Keratinocyte (primary cell): ENCODE measurements around the gene CNTNAP2. TPM values are rescaled to one million over a fixed set of nuclear protein-coding genes. Genes with fewer than 3 reads are reported as not detected.

ENCODE experiments used
- DNase-seq: peaks from one replicate; pipeline ENCODE4 v3.0.0-alpha.2; 2011; ENCODE audit warnings: low read depth, missing footprints, low spot score
- FAIRE-seq: peaks from 2 replicates; lab custom pipeline; 2011; peaks lifted over from hg19 to GRCh38; lab: Jason Lieb, UNC
- H2AFZ ChIP-seq: 2 replicates; pipeline ENCODE4 v1.6.0; 2012; ENCODE audit warnings: low read length, control low read depth, inconsistent platforms; ENCODE audit not compliant: control insufficient read depth
- H3K27ac ChIP-seq: 2 replicates; pipeline ENCODE4 v1.5.1; 2011; ENCODE audit warnings: low read length; ENCODE audit not compliant: control insufficient read depth, insufficient read depth
- H3K27me3 ChIP-seq: 3 replicates; pipeline ENCODE4 v1.6.0; 2011; ENCODE audit warnings: low read length; ENCODE audit not compliant: control insufficient read depth, insufficient read depth; ENCODE audit errors: extremely low read depth
- H3K36me3 ChIP-seq, 2 experiments: 2 replicates in 1 of 2; 3 replicates in 1 of 2; pipeline ENCODE4 v1.5.1; 2011; ENCODE audit warnings: low read length in 2 of 2, mild to moderate bottlenecking in 1 of 2; ENCODE audit not compliant: control insufficient read depth in 2 of 2, insufficient read depth in 2 of 2; ENCODE audit errors: extremely low read depth in 1 of 2
- H3K4me1 ChIP-seq: 3 replicates; pipeline ENCODE4 v1.5.1; 2011; ENCODE audit warnings: low read length; ENCODE audit not compliant: control insufficient read depth, insufficient read depth; ENCODE audit errors: extremely low read depth
- H3K4me2 ChIP-seq: 3 replicates; pipeline ENCODE4 v1.6.0; 2011; ENCODE audit warnings: low read depth, low read length; ENCODE audit not compliant: control insufficient read depth, insufficient read depth; ENCODE audit errors: extremely low read depth
- H3K4me3 ChIP-seq, 3 experiments: fragments of 200-600 bp in 1 of 3; sonication (generic) in 1 of 3; 2 replicates in 2 of 3; 3 replicates in 1 of 3; pipeline ENCODE4 v1.5.1; 2011 to 2016; ENCODE audit warnings: low read length in 3 of 3, mild to moderate bottlenecking in 3 of 3, control low read depth in 2 of 3, inconsistent platforms in 1 of 3, low read depth in 1 of 3, mixed read lengths in 1 of 3, mixed run types in 1 of 3, moderate library complexity in 1 of 3; ENCODE audit not compliant: control insufficient read depth in 2 of 3, insufficient read depth in 2 of 3; ENCODE audit errors: extremely low read depth in 1 of 3
- H3K79me2 ChIP-seq: 2 replicates; pipeline ENCODE4 v1.6.0; 2012; ENCODE audit warnings: low read length; ENCODE audit not compliant: control insufficient read depth, insufficient read depth
- H3K9ac ChIP-seq: 3 replicates; pipeline ENCODE4 v1.6.0; 2011; ENCODE audit warnings: low read length; ENCODE audit not compliant: control insufficient read depth, insufficient read depth; ENCODE audit errors: extremely low read depth
- H3K9me1 ChIP-seq: 3 replicates; pipeline ENCODE4 v1.6.0; 2011; ENCODE audit warnings: low read length; ENCODE audit not compliant: control insufficient read depth, insufficient read depth; ENCODE audit errors: extremely low read depth
- H3K9me3 ChIP-seq: 2 replicates; pipeline ENCODE4 v1.5.1; 2012; ENCODE audit warnings: low read depth, low read length; ENCODE audit not compliant: control insufficient read depth
- H4K20me1 ChIP-seq: 3 replicates; pipeline ENCODE4 v1.6.0; 2011; ENCODE audit warnings: low read length; ENCODE audit not compliant: control insufficient read depth, insufficient read depth; ENCODE audit errors: extremely low read depth
- EZH2 ChIP-seq: IDR thresholded peaks from one replicate; pipeline ENCODE4 v1.6.1; 2012; ENCODE audit warnings: inconsistent platforms, mild to moderate bottlenecking, low read length, moderate library complexity
- dilution Hi-C: fragments of 300-500 bp; cut with MboI; formaldehyde crosslinking; loops from one replicate; pipeline ENCODE4 v1.7.0; 2020; ENCODE audit warnings: low sequenced_read_pairs; ENCODE audit not compliant: extremely low pct_ligation_motif_present
- polyA plus RNA-seq, 5 experiments: library from polyadenylated mRNA; depleted of rRNA in 3 of 5; stranded (reverse) in 3 of 5; stranded (forward) in 1 of 5; unstranded in 1 of 5; fragments of >200 nt; gene quantifications; 1 replicate in 1 of 5; 2 replicates in 3 of 5; 3 replicates in 1 of 5; pipeline versions ENCODE4 v1.2.1 to v1.2.3, GENCODE V29; 2011 to 2012; ENCODE audit warnings: missing spikeins in 2 of 5, low read depth in 1 of 5, low replicate concordance in 1 of 5
- TF ChIP-seq, protein P1 (sequence below), 3 experiments: IDR thresholded peaks in 1 of 3; conservative IDR thresholded peaks in 1 of 3; optimal IDR thresholded peaks in 1 of 3; 2 replicates in 2 of 3; 3 replicates in 1 of 3; pipeline versions ENCODE3 to v1.5.1; 2011; ENCODE audit warnings: low read length in 3 of 3, mild to moderate bottlenecking in 3 of 3, moderate library complexity in 2 of 3, control low read depth in 1 of 3, inconsistent platforms in 1 of 3; ENCODE audit not compliant: insufficient read depth in 2 of 3; ENCODE audit errors: extremely low read depth in 1 of 3

The CNTNAP2 gene
- polyA plus RNA-seq, 1 donor (not counting 4 experiments of a cell fraction or from before 2014, with no cell fraction given): 1.4 TPM

DNA sequence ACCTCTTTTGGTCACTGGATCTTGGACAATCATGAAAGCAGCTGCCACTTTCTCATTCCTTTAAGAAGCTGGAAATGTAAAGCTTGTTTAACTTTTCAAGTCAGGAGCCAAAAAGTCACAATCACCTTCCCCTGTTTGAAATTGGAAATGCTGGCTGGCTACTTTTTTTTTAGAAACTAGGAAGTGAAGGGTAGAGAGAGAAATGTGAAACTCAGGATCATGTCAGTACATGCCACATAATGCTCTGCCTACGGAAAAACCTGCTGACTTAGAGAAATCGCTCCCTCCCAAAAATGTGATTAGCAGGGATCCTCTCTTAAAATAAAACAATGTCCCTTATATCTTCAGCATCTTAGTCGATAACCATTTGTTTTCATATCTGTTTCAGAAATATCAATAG is 2285.6 kb downstream of the CNTNAP2 start:
- H4K20me1 ChIP-seq: no peaks in the 10 kb centered on the region
- H3K9ac ChIP-seq: no peak overlapping the region
- no peaks in the 10 kb centered on the region for H3K9me3 ChIP-seq
- DNase-seq (no peak), FAIRE-seq (peak; percentile 85)
- H3K27ac ChIP-seq: peak overlapping the region; percentile 39
- no peaks in the 10 kb centered on the region for H3K36me3 ChIP-seq
- no peak for TF ChIP-seq EZH2
- TF ChIP-seq, protein P1, sequence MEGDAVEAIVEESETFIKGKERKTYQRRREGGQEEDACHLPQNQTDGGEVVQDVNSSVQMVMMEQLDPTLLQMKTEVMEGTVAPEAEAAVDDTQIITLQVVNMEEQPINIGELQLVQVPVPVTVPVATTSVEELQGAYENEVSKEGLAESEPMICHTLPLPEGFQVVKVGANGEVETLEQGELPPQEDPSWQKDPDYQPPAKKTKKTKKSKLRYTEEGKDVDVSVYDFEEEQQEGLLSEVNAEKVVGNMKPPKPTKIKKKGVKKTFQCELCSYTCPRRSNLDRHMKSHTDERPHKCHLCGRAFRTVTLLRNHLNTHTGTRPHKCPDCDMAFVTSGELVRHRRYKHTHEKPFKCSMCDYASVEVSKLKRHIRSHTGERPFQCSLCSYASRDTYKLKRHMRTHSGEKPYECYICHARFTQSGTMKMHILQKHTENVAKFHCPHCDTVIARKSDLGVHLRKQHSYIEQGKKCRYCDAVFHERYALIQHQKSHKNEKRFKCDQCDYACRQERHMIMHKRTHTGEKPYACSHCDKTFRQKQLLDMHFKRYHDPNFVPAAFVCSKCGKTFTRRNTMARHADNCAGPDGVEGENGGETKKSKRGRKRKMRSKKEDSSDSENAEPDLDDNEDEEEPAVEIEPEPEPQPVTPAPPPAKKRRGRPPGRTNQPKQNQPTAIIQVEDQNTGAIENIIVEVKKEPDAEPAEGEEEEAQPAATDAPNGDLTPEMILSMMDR (optimal IDR thresholded peaks at IDR 0.05 in 1 of 3, IDR thresholded peaks at IDR 0.05 in 1 of 3, conservative IDR thresholded peaks at IDR 0.05 in 1 of 3; ENCODE audit: extremely low read depth in 1 of 3, insufficient read depth in 2 of 3, low read length in 3 of 3): no peak
- H3K4me2 ChIP-seq: peak overlapping the region; percentile 69
- H3K9me1 ChIP-seq: no peaks in the 10 kb centered on the region
- peak overlapping the region in 2 of 3 experiments; percentile 19 to 30 for H3K4me3 ChIP-seq
- peaks cover 17% of the 10 kb centered on the region for H3K4me1 ChIP-seq
- dilution Hi-C loops: no loop called here
- H2AFZ ChIP-seq: peak overlapping the region; percentile 84
- no peaks in the 10 kb centered on the region for H3K79me2 ChIP-seq
- no peaks in the 10 kb centered on the region for H3K27me3 ChIP-seq

DNA sequence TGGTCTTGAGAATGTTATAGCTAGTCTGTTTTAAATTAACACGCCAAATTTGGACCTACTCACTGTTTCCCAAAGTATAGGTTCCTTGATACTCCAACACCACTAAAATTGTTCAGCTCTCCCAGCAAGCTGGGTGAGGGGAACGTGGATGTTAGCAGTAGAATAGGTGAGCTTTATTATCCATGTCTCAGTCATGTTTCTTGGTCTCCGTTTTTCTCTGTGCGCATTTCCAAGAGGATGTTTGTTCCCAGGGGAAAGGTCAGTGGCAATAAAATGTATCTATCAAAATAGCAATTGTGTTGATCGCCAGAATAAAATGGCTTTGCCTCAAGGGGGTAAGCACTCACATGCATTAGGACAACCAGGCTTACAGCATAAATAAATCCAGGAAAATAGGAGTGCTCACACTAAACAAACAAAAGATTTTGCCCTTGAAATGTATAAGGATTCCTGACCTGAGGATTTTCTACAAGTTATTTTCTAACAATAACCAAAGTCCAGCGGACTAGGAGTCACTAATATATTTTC is 2286.9 kb downstream of the CNTNAP2 start:
- Histone ChIP-seq H3K9me3 (no peaks in the 10 kb centered on the region), H3K27ac (no peak overlapping the region), H3K9ac (no peak overlapping the region), H3K27me3 (no peaks in the 10 kb centered on the region), H3K36me3 (no peaks in the 10 kb centered on the region), H2AFZ (no peak overlapping the region), H3K4me2 (no peak overlapping the region), H4K20me1 (no peaks in the 10 kb centered on the region), H3K79me2 (no peaks in the 10 kb centered on the region), H3K4me3 (no peak overlapping the region), H3K9me1 (no peaks in the 10 kb centered on the region), H3K4me1 (peaks cover 15% of the 10 kb centered on the region)
- dilution Hi-C loops: no loop called here
- TF ChIP-seq, protein P1 (optimal IDR thresholded peaks at IDR 0.05 in 1 of 3, IDR thresholded peaks at IDR 0.05 in 1 of 3, conservative IDR thresholded peaks at IDR 0.05 in 1 of 3; ENCODE audit: extremely low read depth in 1 of 3, insufficient read depth in 2 of 3, low read length in 3 of 3): no peak
- TF ChIP-seq EZH2: no peak
- FAIRE-seq (no peak), DNase-seq (no peak)
